Duodenal mucosa (tissue), 2 donors: ENCODE measurements around the gene EGR2.

Experiments used
- H3K27ac ChIP-seq: one replicate; pipeline ENCODE4 v1.7.0; 2013; ENCODE audit warnings: low read depth, low read length
- H3K27me3 ChIP-seq, 2 donors: one replicate each; pipeline ENCODE4 v1.7.0; 2013; ENCODE audit warnings: low read length in 2 of 2, control low read depth in 1 of 2; ENCODE audit not compliant: insufficient read depth in 2 of 2, control insufficient read depth in 1 of 2
- H3K36me3 ChIP-seq, 2 donors: one replicate each; pipeline ENCODE4 v1.7.0; 2013; ENCODE audit warnings: low read length in 2 of 2, control low read depth in 1 of 2; ENCODE audit not compliant: insufficient read depth in 2 of 2, control insufficient read depth in 1 of 2
- H3K4me1 ChIP-seq, 2 donors: one replicate each; pipeline ENCODE4 v1.7.0; 2013; ENCODE audit warnings: low read length in 2 of 2, control low read depth in 1 of 2; ENCODE audit not compliant: insufficient read depth in 2 of 2, control insufficient read depth in 1 of 2
- H3K4me3 ChIP-seq, 2 donors: one replicate each; pipeline ENCODE4 v1.7.0; 2013; ENCODE audit warnings: low read length in 2 of 2, low read depth in 1 of 2
- H3K9ac ChIP-seq, 2 donors: one replicate each; pipeline ENCODE4 v1.7.0; 2013; ENCODE audit warnings: low read length in 2 of 2, low read depth in 1 of 2
- H3K9me3 ChIP-seq, 2 donors: one replicate each; pipeline ENCODE4 v1.7.0; 2013; ENCODE audit warnings: low read length in 2 of 2, control low read depth in 1 of 2; ENCODE audit not compliant: control insufficient read depth in 1 of 2

Gene EGR2

DNA sequence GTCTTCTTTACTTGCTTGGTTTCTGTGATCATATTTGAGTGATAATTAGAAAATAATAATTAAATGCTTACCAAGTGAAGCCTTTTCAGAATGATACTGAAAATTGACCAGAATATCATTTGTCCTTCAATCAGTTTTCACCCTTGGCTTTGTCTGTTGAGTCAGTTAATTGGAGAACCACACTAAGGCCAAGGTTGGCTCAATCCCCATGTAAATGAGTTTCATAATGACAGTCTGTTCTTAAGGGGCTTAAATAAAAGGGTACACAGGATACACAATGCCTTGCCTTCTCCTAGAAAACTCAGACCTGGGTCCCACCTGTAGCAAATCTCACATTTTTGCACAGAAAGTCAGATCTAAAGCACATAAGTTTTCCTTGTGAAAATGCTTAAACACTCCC lies 31.3 kb upstream of the EGR2 start:
- Histone ChIP-seq H3K4me1 (no peaks in the 10 kb centered on the region), H3K4me3 (no peak overlapping the region), H3K9me3 (peaks cover 0 to 6% of the 10 kb centered on the region in 2 donors), H3K27me3 (no peaks in the 10 kb centered on the region), H3K27ac (no peak overlapping the region), H3K36me3 (no peaks in the 10 kb centered on the region), H3K9ac (no peak overlapping the region)

- no peaks in the 10 kb centered on the region for H3K27me3 ChIP-seq
- no peaks in the 10 kb centered on the region for H3K4me1 ChIP-seq
- peaks cover 0 to 6% of the 10 kb centered on the region in 2 donors for H3K9me3 ChIP-seq
- H3K36me3 ChIP-seq: no peaks in the 10 kb centered on the region
- no peak overlapping the region for H3K9ac ChIP-seq
- H3K27ac ChIP-seq: no peak overlapping the region
- no peak overlapping the region for H3K4me3 ChIP-seq
Observed at GRCh38 chr10:62844280-62845011, 28.3 kb upstream of the EGR2 start.

DNA sequence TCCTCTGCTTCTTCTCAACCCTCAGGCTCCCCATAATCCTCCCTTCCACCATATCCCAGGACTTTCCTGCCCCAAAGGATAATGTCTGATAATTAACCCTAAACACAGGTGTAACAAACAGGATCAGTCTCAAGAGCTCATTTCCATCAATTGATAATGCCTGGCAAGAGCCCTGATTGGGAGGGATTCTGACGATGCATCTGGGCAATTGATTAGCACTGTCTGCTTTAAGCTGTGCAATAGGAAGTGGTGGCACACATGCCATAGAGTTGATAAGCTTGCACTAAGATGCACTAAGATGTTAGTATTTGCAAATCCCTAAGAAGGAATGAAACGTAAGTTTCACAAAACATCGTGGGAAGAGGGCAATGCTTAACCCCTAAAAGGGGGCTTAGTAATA lies 27.4 kb upstream of the EGR2 start:
- Histone ChIP-seq H3K9ac (no peak overlapping the region), H3K4me1 (no peaks in the 10 kb centered on the region)

GRCh38 chr10:62842983-62843382 lies 26.8 kb upstream of the EGR2 start:
- no peaks in the 10 kb centered on the region for H3K27me3 ChIP-seq
- H3K9ac ChIP-seq: no peak overlapping the region
- no peak overlapping the region for H3K27ac ChIP-seq
- H3K4me3 ChIP-seq: no peak overlapping the region
- peaks cover 0 to 6% of the 10 kb centered on the region in 2 donors for H3K9me3 ChIP-seq
- H3K4me1 ChIP-seq: no peaks in the 10 kb centered on the region
- no peaks in the 10 kb centered on the region for H3K36me3 ChIP-seq

More for the DNA sequence above, 27.4 kb upstream of the EGR2 start:
- Histone ChIP-seq H3K27ac (no peak overlapping the region), H3K9me3 (peaks cover 0 to 6% of the 10 kb centered on the region in 2 donors), H3K4me3 (no peak overlapping the region), H3K36me3 (no peaks in the 10 kb centered on the region), H3K27me3 (no peaks in the 10 kb centered on the region)

DNA sequence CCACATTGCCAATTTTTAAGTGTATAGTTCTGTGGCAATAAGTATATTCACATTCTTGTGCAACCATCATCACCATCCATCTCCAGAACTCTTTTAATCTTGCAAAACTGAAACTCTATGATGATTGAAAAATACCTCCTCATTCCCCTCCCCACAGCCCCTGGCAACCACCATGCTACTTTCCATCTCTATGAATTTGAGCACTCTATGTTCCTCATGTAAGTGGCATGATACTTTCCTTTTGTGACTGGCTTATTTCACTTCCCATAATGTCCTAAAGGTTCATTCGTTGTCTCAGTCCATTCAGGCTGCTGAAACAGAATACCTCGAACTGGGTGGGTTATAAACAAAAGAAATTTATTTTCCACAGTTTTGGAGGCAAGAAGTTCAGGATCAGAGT lies 23.4 kb upstream of the EGR2 start:
- Histone ChIP-seq H3K27me3 (no peaks in the 10 kb centered on the region), H3K9ac (no peak overlapping the region), H3K4me1 (no peaks in the 10 kb centered on the region), H3K27ac (no peak overlapping the region), H3K9me3 (no peaks in the 10 kb centered on the region), H3K36me3 (no peaks in the 10 kb centered on the region), H3K4me3 (no peak overlapping the region)

DNA sequence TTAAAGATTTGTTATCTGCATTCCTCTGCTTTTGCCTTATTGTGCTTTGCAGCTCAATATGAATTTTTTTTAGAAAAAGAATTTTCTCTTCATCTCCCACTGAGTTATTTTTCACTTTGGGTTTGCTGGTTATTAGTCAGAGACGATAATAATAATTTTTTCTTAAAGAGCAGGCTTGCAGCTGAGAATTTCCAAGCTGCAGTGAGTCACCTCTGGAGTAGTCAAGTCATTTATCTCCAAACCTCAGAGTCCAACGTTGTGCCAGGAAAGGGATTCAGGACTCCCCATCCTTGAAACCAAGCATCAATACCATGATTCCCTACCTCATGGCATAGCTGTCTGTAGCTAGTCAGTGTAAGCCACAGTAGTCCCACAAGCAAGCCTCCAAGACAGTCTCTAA lies 15.2 kb upstream of the EGR2 start:
- H3K9me3 ChIP-seq: no peaks in the 10 kb centered on the region
- no peak overlapping the region for H3K4me3 ChIP-seq
- H3K27me3 ChIP-seq: no peaks in the 10 kb centered on the region
- H3K4me1 ChIP-seq: no peaks in the 10 kb centered on the region
- H3K27ac ChIP-seq: no peak overlapping the region
- H3K9ac ChIP-seq: no peak overlapping the region
- no peaks in the 10 kb centered on the region for H3K36me3 ChIP-seq

DNA sequence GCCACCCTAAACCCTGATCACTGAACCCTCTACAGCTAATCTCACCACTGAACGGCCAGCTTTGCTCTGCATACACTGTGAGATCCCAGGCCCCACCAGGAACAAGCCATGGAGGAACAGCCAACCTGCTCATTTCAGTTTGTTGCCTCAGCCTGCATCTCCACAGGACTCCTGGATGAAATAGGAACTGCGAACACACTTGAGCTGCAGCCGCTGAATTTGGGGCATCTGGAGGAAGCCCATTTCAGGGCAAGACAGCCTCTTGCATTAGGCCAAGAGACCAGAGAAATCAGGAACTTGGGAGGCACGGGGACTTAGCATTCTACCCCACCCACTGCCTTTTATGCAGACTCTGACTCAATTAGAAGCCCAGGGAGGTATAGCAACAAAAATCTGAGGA lies 14.5 kb upstream of the EGR2 start:
- Histone ChIP-seq H3K4me3 (no peak overlapping the region), H3K9ac (no peak overlapping the region), H3K27ac (no peak overlapping the region), H3K36me3 (no peaks in the 10 kb centered on the region), H3K4me1 (no peaks in the 10 kb centered on the region), H3K27me3 (no peaks in the 10 kb centered on the region), H3K9me3 (no peaks in the 10 kb centered on the region)

DNA sequence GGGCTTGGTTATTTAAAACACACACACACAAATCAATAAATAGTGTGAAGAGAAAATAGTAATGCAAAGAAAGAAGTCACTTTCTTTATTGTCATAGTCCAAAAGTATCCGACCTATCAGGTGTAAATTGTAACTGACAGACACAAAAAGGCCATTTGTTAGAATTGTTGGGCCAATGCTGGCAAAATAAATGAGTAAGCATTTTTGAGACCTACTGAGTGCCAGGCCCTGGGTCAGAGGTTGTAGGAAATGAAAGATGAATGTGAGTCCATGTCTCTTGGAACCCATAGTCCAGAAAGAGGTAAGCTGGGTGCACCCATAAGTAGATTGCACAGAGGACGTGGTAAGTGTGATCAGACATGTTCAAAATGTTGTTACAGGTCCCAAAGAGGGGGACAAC lies 13.5 kb upstream of the EGR2 start:
- Histone ChIP-seq H3K9me3 (no peaks in the 10 kb centered on the region), H3K36me3 (no peaks in the 10 kb centered on the region), H3K27ac (no peak overlapping the region), H3K27me3 (no peaks in the 10 kb centered on the region), H3K4me3 (no peak overlapping the region), H3K4me1 (no peaks in the 10 kb centered on the region), H3K9ac (no peak overlapping the region)

DNA sequence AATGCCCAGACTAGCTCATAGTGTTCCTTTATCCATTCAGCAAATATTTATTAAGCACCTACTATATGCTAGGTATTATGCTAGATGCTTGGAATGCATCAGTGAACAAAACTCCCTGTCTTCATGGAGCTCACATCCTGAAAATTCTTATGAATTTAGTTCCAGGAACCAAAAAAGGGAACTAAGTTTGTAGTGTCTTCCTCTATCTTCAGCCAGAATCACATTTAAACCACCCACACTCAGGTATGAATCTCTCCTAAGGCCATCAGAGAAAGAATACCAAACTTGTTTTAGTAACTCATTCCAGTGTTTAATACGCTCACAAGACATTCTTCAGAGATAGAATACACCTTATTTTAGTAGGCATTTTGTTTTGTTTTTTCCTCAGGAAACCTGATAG lies 10.1 kb upstream of the EGR2 start:
- Histone ChIP-seq H3K9ac (no peak overlapping the region), H3K36me3 (no peaks in the 10 kb centered on the region), H3K27me3 (no peaks in the 10 kb centered on the region), H3K27ac (no peak overlapping the region), H3K4me3 (no peak overlapping the region), H3K9me3 (no peaks in the 10 kb centered on the region), H3K4me1 (no peaks in the 10 kb centered on the region)

DNA sequence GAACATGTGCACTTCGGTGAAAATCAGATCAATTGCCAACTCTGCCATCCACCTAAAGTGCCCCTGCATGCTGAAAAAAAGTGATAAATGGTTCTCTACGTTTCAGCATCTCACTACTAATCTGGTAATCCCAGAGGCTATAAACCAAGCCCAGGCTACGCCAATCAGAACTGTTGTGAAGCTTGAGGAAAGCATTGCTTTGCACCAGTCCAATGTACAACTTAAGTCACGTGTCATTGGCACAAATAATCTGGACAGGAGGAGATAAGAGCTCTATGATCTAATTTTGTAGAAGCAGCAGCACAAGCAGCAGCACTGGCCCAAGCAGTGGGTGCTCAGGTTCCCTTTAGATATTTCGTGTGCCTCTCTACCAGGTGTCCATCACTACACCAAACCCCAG lies 4.4 kb upstream of the EGR2 start:
- peaks cover 29 to 36% of the 10 kb centered on the region in 2 donors for H3K27me3 ChIP-seq
- no peak overlapping the region for H3K9ac ChIP-seq
- H3K27ac ChIP-seq: no peak overlapping the region
- peaks cover 14 to 16% of the 10 kb centered on the region in 2 donors for H3K4me1 ChIP-seq
- no peak overlapping the region for H3K4me3 ChIP-seq
- no peaks in the 10 kb centered on the region for H3K9me3 ChIP-seq
- H3K36me3 ChIP-seq: no peaks in the 10 kb centered on the region
